Keratinocyte (primary cell): ENCODE measurements around the gene TMEM186.

Experiments
- CTCF ChIP-seq, 3 experiments: IDR thresholded peaks in 1 of 3; conservative IDR thresholded peaks in 1 of 3; optimal IDR thresholded peaks in 1 of 3; 2 replicates in 2 of 3; 3 replicates in 1 of 3; pipeline versions ENCODE3 to v1.5.1; 2011; ENCODE audit warnings: low read length in 3 of 3, mild to moderate bottlenecking in 3 of 3, moderate library complexity in 2 of 3, control low read depth in 1 of 3, inconsistent platforms in 1 of 3; ENCODE audit not compliant: insufficient read depth in 2 of 3; ENCODE audit errors: extremely low read depth in 1 of 3
- EZH2 ChIP-seq: IDR thresholded peaks from one replicate; pipeline ENCODE4 v1.6.1; 2012; ENCODE audit warnings: inconsistent platforms, mild to moderate bottlenecking, low read length, moderate library complexity

GRCh38 chr16:8763899-8764298 is 33.5 kb downstream of the TMEM186 start:
- TF ChIP-seq CTCF (optimal IDR thresholded peaks at IDR 0.05 in 1 of 3, IDR thresholded peaks at IDR 0.05 in 1 of 3, conservative IDR thresholded peaks at IDR 0.05 in 1 of 3; ENCODE audit: extremely low read depth in 1 of 3, insufficient read depth in 2 of 3, low read length in 3 of 3) (no peak), EZH2 (no peak)
